GM21381 (cell line): ENCODE results near the gene POLR2E.

Source experiments
- ATAC-seq: cut with Tn5 transposase; IDR thresholded peaks from one replicate; pipeline ENCODE4 v1.9.1; 2021; ENCODE audit warnings: mild to moderate bottlenecking, moderate library complexity; ENCODE audit not compliant: unreplicated experiment

The POLR2E gene

DNA sequence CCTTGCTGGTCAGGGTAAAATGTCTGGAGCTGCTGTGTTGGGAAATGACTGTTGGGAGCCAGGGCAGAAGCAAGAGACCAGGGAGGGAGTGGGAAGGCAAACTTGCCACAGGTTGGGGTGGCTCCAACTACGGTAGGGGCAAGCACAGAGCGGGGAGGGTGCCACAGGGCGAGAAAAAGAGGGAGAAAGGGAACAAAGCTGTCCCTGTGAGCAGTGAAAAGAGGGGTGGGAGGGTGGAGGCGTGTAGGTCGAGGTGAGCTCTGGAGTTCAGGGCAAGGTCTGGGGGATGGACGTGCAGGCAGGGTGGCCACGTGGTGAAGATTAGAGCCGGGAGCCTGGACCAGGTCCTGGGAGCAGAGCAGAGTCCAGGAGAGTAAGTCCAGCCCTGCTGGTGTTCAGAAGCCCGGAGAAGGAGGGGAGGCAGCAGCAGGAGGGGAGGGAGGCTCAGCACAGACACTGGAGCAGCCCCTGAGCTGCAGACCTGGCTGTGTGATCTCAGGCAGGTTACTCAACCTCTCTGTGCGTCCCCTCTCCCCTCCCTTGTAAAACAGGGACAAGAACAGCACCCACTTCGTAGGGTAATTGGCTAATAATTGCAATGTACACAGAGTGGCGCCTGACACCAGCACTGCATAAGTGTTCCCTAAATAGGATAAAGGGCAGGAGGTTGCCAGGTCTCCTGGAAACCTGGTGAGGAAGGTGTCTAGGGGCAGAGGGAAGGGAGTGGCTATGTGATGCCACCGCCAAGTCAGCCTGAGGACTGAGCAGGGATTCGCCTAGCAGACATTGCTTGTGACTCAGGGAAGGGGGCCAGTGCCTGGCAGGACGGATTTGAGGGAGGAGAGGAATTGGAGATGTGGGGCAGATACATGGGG is 3.2 kb upstream of the POLR2E start:
- ATAC-seq, result no peak

DNA sequence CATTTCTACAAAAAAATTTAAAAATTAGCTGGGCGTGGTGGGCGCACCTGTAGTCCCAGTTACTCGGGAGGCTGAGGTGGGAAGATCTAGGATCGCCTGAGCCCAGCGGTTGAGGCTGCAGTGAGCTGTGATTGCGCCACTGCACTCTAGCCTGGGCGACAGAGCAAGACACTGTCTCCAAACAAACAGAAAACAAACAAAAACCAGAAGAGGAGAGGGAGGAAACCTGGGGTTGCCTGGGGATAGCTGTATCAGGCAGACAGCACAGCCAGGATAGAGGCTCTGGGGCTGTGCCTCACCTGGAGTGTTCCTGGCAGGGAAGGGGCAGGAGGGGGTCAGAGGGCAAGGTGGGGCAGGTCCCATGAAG is 2.6 kb upstream of the POLR2E start:
- ATAC-seq, result no peak

DNA sequence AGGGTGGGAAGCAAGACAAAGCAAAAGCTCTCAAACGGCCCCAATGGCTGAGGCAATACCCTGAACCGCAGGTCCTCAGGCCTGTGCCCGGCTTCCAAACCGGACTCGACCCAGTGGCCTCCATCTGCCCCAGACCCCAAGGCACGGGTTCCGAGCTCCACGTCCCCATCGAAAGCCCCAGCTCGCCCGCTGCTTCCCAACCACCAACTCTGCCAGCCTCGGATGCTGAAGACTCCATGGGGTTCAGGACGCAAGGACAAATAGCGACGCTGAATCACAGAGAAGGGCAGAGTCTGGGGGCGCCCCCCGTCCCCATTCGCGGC is 559 bp downstream of the POLR2E start:
- ATAC-seq, result no peak

DNA sequence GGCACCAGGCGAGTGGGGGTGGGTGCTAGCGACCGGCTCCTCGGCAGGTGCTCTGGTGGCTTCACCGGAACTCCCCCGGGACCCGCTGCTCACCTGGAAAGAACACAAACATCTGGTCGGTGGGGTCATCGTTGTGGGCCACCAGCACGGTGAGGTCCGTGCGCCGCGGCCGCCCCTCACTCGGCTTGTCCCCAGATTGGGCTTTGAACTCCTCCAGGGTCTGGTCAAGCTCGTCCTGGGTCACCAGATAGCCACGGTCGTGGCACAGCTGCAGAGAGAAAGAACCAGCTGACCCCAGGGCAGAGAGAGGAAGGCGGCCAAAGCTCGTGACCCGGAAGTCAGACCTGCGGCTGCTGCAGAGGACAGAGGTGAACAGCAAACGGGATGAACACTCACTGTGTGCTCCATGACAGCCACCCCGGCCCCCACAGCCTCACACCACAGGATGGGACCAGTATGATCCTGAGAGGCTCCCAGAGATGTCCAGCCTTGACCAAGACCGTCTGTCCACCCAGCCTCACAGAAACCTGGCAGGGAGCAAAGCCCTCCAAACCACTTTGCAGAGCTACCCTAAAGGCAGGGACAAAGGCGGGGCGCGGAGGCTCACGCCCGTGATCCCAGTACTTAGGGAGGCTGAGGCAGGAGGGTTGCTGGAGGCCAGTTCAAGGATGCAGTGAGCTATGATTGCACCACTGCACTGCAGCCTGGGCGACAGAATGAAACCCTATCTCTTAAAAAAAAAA is 1.2 kb downstream of the POLR2E start:
- ATAC-seq, result no peak

DNA sequence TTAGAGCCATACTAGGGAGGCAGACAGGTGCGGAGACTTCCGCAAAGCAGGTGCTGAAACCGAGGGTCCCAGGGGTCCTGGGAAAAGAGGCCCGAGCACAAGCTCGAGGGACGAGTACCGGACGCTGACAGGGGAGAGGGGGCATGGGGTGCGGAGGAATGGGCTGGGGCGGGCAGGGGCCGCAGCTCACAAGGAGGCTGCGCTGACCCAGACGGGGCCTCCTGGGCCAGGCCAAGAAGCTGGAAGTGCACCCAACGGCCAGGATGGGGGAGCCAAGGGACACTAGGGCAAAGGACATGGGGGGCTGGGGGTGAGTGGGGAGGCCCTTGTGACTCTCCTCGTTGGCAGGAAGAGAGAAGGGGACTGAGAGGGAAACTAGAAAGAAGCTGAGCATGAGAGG is 1.8 kb downstream of the POLR2E start:
- ATAC-seq, result no peak

DNA sequence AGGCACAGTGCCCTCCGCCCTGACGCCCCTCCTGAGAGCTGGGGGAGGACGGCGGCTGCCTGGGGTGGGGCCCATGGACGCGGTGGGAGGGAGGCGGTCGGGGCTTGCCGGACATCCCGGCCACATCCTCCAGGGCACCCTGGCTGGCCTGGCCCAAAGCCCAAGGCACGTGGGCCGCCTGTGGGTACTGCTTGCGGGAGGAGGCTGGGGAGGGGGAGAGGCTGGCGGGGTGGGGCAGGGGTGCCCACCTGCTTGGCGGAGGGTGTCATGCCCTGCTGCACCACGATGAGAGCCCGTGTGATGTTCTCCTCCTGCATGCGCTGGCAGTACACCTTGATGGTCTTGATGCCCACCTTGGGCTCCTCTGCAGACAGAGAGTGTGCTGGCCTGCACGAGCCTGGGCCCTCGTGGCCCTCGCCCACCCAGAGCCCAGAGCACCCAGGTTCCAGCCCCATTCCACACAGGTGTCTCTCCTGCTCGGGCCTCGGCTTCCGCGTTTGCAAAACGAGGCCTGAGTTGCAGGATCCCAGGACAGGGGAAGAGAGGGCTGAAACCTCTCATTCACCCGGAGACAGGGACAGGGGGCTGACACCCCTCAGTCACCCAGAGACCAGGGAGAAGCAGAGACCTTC is 3.5 kb downstream of the POLR2E start:
- ATAC-seq, result no peak

DNA sequence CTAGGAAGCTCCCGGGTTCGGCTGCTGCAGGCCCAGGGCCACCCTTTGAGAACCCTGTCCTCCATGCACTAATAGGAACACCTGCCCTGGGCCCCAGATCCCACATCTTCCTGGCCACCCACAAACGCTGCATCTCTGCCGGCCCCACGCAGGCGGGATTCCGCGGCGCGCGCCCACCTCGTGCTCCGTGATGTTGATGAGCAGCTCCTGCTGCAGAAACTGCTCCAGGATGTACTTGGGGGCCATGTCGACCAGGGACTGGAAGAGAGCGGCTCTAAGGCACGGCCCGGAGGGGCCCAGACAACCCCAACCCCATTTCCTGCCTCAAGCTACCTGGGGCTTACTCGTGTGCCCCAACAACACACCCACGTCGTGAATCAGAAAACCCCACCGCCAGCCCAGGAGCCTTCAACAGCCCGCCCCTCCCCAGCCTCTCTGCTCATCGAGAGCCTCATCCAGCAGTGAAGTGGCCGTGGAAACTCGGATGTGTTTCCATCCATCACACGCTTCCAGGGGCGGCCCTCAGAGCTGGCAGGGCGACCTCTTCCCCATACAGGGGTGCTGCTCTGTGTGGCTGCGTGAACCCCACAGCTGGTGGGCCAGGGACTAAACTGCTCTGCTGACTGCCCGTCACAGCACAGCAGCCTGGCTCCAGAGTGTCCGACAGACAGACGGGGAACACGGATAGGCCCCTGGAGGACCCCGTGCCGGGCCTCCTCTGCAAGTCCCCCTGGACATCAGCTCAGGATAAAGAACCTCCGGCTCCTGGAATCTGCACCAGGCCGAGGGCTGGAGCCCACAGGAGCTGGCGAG is 4.2 kb downstream of the POLR2E start:
- no peak for ATAC-seq

DNA sequence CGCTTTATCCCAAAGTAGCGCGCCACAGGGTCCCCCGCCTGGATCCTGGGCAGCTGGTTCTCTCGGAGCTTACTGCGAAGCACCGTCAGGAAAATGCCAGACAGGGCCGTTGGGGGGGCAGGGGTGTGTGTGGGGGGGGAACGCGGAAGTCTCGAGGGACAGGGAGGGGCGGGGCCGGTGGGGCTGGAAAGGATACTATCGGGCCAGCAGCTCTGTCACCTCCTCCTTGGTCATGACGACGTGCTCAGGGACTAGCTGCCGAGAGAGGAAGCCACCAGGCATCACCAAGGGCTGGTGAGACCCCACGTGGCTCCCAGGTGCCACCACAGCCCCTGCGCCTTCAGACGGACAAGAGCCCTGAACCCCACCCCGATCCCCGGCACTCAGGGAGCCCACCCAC is 5.3 kb downstream of the POLR2E start:
- ATAC-seq, result no peak

DNA sequence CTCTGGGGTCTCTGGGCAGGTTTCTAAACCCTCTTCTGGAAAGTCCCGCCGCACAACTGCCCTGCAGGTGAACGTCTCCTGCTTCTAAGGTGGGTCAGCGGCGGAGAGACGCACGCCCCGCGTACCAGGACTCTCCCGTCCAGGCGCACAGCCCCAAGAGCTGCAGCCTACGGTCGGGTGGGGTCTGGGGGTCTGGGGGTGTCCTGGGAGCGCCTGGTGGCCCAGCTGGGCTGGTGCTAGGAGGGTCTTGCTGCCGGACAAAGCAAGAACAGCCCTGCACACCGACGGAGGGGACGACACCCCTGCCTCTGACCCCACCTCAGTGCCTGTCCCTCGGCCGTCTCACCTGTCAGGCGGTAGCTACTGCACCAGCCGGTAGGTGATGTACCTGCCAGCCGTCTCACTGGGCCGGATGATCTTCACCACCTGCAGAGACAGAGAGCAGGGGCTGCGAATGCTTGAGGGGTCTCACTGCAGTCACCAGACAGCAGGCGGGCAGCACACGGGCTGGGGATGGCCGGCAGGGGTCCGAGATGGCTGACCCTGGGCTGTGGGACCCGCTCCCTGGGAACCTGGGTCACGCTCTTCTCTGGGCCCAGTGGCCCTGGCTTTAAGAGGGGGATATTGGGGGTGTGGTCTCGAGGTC is 5.9 kb downstream of the POLR2E start:
- no peak for ATAC-seq

DNA sequence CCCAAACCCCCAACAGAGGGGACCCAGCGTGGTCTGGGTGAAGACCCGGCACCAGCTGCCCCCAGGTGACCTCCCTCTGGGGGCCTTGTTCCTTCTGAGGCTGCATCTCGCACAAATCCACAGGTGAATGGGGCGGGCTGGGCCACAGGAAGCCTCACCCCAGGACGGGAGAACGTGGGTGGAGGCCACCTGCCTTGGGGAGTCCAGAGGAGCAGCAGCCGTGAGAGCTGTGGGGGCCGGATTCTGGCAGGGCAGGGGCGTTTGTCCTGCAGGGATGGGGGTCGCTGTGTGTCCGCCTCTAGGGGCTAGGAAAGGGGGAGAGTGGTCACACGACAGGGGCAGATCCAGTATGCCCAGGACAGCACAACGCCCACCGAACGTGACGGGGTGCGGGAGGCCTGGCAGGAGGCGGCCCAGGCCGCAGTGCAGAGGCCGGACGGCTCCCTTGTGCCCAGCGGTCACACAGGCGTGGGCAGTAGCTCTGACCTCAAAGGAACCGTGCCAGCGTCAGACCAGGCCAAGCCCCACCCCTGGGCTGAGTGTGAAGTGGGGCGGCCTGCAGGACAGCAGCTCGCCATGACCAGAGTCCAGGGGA is 6.7 kb downstream of the POLR2E start:
- ATAC-seq, result no peak

DNA sequence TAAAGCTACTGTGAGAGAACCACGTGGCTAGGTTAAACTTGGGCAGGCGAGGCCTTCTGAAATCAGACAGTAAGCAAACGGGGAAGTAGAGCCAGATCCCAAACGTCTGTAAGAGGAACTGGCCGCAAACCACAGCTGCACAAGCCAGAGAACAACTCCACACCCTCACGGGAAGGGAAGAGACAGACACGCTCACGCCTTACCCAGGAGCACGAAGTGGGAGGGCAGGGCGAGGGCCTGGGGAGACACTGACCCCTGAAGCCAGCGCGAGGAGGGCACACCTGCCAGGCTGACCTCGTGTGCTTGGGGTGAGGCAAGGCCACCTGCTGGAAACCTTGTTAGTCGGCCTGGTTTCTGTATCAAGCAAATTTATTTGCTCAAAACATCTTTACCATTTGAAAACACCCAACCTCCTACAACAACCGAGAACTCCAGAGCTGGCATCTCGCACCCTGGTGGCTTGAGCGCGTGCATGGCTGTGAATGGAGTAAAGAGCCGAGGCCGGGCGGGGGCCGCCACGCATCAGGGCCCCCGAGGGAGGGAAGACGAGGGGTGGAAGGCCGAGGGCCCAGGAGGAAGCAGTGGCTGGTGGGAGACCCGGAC is 7.3 kb downstream of the POLR2E start:
- ATAC-seq, result no peak

DNA sequence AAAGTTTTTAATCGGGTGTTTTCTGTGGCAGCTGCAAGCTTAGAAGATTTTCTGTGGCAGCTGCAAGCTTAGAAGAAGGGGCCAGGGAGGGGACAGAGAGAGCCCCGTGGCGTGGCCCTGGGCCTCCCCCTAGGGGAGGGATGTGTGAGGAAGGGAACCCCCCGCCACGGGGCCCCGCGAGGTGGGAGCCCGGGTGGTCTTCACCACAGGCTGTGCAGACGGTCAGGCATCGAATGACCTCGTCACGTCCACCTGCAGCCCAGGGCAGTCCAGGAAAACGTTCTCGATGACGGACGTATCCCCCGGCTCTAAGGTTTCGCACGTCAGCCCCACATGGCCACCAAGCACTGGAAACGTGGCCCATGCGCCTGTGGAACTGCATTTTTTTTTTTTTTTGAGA is 8.6 kb downstream of the POLR2E start:
- no peak for ATAC-seq

DNA sequence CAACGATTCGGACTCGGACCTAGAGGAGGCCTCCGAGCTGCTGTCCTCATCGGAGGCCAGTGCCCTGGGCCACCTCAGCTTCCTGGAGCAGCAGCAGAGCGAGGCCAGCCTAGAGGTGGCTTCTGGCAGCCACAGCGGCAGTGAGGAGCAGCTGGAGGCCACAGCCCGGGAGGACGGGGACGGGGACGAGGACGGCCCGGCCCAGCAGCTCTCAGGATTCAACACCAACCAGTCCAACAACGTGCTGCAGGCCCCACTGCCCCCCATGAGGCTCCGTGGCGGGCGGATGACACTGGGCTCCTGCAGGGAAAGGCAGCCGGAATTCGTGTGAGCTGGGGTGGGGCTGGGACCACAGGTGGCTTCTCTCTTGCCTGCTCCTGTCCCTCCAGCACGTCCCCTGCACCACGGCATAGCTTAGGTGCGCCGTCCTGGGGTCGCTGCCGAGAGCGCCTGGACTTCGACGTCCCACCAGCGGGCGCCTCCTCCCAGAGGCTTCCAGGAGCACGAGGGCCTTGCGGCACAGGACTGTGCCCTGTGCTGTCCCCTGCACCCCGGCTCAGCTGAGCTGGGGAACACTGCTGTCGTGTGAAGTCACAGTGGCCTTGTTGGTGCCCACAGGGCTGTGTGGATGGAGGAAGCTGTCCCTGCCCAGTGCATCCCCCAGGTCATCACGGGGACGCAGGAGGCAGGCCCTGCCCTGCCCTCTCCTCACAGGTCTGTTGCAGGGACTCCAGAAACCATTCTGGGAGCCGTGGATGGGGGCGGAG is 9.3 kb downstream of the POLR2E start:
- ATAC-seq, result no peak

DNA sequence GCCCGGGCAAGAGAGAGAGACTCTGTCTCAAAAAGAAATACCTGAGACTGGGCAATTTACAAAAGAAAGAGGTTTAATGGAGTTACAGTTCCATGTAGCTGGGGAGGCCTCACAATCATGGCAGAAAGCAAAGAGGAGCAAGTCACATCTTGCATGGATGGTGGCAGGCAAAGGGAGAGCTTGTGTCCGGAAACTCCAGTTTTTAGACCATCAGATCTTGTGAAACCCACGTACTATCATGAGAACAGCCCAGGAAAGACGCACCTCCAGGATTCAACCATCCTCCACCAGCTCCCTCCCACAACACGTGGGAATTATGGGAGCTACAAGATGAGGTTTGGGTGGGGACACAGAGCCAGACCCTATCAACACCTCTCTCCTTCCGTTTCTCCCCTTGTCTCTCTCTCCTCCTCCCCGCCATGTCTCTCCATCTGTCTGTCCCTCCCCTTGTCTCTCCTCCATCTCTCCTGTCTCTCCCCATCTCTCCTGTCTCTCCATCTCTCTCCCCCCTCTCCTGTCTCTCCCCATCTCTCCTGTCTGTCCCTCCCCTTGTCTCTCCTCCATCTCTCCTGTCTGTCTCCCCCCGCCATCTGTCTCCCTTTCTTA is 10.0 kb downstream of the POLR2E start:
- ATAC-seq, result no peak

DNA sequence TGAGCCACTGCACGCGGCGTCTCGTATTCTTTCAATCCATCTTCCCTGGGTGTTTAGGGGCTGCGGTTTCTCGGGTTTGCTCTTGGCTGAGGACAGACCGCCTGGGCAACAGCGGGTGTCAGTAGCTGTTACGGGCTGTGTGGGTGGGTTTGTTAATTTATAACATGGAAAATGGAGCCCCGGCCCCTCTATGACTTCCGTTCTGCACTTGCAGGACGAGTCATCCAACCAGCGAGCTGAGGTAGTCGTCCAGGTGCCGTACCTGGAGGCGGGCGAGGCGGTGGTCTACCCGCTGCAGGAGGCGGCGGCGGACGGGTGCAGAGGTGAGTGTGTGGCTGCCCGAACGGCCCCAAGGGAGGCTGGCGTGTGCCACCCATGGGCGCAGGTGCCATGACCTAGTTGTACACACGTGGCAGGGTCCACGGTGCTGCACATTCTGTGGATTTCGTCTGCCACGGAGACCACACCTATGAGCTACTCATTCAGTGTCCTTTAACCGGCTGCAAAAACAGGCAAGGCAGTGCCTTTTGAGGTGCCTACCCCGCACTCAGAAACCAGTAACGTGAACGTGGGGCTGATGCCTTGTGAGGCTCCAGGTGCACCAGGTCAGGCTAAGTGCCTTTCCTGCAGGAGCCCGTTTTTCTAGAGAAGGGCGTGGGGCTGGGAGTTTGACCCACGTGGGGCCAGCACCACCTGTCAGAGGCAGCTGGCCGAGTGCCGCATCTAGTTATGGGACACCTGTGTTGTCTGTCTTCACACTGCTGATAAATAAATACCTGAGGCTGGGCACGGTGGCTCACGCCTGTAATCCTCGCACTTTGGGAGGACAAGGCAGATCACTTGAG is 10.9 kb downstream of the POLR2E start:
- no peak for ATAC-seq

DNA sequence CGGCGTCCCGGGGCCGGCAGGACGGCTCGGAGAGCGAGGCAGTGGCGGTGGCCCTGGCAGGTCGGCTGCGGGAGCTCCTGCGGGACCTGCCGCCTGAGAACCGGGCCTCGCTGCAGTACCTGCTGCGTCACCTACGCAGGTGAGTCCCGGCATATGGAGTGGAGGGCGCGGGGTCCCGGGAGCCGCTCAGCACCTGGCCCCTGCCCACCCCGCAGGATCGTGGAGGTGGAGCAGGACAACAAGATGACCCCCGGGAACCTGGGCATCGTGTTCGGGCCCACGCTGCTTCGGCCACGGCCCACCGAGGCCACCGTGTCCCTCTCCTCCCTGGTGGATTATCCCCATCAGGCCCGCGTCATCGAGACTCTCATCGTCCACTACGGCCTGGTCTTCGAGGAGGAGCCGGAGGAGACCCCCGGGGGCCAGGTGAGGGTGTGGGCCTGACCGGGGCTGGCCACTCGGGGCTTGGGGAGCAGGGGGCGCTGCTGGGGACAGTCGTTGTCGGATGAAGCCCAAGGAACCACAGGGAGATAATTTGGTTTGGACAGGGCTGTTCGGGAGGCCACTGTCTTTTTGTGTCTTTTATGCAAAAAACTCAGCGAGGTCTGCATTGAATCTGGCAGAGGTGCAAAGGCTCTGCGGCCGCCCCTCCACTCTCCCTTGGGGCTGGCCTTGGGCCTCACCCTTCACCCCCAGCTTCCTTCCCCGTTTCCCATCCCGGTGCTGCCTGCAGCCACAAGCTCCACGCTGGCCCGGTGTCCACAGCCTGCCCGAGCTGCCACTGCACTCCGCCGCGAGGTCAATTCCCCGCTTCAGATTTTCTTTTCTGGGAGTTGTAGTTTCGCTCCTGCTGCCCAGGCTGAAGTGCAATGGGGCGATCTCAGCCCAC is 12.0 kb downstream of the POLR2E start:
- no peak for ATAC-seq
